K562 (cell line): Measurements from ENCODE around the gene LTBP1. TPM values are rescaled to one million over a fixed set of nuclear protein-coding genes. Genes with fewer than 3 reads are reported as not detected.

Source experiments
- BMI1 ChIP-seq: fragments of 150-350 bp; IDR thresholded peaks from 2 replicates; pipeline ENCODE4 v1.6.1; 2014; ENCODE audit warnings: low read length
- CHD7 ChIP-seq: fragments of 200-600 bp; sonication (generic); IDR thresholded peaks from one replicate; pipeline ENCODE4 v1.6.1; 2012; ENCODE audit warnings: mild to moderate bottlenecking, low read depth, low read length, inconsistent platforms
- ZNF12 ChIP-seq: sonication (generic); formaldehyde crosslinking; IDR thresholded peaks from 2 replicates; pipeline ENCODE4 v1.4.0; 2020; ENCODE audit warnings: mild to moderate bottlenecking, missing genetic modification reagents
- polyA plus RNA-seq, 8 experiments: library from polyadenylated mRNA; depleted of rRNA in 4 of 8; stranded (reverse) in 5 of 8; unstranded in 3 of 8; fragments of >200 nt; fragmentation: Nextera tagmentation in 2 of 8; fragmentation: Illumina TruSeq in 1 of 8; extraction: Ambion mirVana in 2 of 8; extraction: Trizol in 1 of 8; gene quantifications; 2 replicates each; pipeline versions ENCODE4 v1.2.1 to v1.2.3, GENCODE V29; 2011 to 2014; ENCODE audit warnings: inconsistent platforms in 1 of 8, missing spikeins in 1 of 8
- total RNA-seq, 7 experiments: library from RNA; depleted of rRNA in 6 of 7; stranded (reverse); fragments of >200 nt in 6 of 7; fragmentation: Illumina TruSeq in 2 of 7; extraction: Trizol in 2 of 7; gene quantifications; 2 replicates each; pipeline versions ENCODE4 v1.2.1 to v1.2.3, GENCODE V29; 2011 to 2021; ENCODE audit warnings: low replicate concordance in 1 of 7

LTBP1 gene
- total and polyA plus RNA-seq, 9 of the 15 experiments (the other 6 are each of a cell fraction or from before 2014, with no cell fraction given): 3.6 to 16.4 (median 8.5) TPM

GRCh38 chr2:33042819-33043218, 96.1 kb downstream of the LTBP1 start (continued):
- TF ChIP-seq CHD7 (no peak), BMI1 (no peak), ZNF12 (CRISPR knock-in tag) (no peak)
- TF ChIP-seq, all 486 proteins: peak for 0
